Activated CD4-positive, alpha-beta T cell treated with anti-CD3 and anti-CD28 coated beads, Interleukin-2, amount 50 U/mL, for 24 hours (primary cell): Measurements from ENCODE around the gene SND1.
"Not testable (repeated sequence)": the region's sequence is repeated elsewhere in the genome, so short reads cannot be mapped to it uniquely, and the experiment has no call there.

Experiments
- DNase-seq, 2 donors: peaks; one replicate each; pipeline ENCODE4 v3.0.0-alpha.2; 2020; ENCODE audit warnings: low read depth in 1 of 2, low spot score in 1 of 2

The SND1 gene

GRCh38 chr7:127901895-127902703, 250.1 kb downstream of the SND1 start:
- DNase-seq, result no peak

- not testable (repeated sequence) for DNase-seq
Observed at GRCh38 chr7:127902753-127903152, 250.8 kb downstream of the SND1 start.

GRCh38 chr7:127903892-127904669, 252.1 kb downstream of the SND1 start:
- no peak for DNase-seq

DNA sequence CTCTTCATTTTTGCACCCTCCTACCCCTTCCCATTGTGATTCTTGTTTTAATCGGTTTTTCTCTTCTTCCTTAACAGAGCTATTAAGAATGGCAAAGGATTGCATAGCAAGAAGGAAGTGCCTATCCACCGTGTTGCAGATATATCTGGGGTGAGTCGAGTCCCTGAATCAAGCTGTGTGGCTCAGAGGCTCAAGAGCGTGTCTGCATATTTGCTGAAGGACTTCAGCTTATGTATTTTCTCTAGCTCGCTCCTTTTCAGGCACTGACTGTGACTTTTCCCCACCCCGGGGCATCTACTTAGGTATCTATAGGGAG, 252.6 kb downstream of the SND1 start:
- DNase-seq, result no peak

DNA sequence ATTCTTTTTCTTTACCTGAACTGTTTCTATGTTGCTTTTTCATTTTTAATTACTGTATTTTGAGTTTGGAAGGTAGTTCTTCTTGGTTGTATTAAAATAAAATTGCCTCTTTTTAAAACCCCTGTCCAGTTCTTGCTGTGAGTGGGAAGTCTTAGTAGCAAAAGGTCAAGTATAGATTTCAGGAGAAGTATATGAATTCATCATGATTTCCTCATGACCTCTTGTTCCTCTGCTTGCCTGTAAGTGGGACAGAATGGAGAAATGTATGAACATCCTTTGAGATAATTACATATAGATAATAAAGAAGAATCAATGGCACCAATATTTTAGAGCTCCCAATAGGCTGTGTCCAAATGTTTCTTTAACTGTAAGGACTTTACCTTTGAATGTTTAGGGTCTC, 253.0 kb downstream of the SND1 start:
- no peak for DNase-seq

GRCh38 chr7:127905491-127906330, 253.7 kb downstream of the SND1 start:
- DNase-seq, result no peak

DNA sequence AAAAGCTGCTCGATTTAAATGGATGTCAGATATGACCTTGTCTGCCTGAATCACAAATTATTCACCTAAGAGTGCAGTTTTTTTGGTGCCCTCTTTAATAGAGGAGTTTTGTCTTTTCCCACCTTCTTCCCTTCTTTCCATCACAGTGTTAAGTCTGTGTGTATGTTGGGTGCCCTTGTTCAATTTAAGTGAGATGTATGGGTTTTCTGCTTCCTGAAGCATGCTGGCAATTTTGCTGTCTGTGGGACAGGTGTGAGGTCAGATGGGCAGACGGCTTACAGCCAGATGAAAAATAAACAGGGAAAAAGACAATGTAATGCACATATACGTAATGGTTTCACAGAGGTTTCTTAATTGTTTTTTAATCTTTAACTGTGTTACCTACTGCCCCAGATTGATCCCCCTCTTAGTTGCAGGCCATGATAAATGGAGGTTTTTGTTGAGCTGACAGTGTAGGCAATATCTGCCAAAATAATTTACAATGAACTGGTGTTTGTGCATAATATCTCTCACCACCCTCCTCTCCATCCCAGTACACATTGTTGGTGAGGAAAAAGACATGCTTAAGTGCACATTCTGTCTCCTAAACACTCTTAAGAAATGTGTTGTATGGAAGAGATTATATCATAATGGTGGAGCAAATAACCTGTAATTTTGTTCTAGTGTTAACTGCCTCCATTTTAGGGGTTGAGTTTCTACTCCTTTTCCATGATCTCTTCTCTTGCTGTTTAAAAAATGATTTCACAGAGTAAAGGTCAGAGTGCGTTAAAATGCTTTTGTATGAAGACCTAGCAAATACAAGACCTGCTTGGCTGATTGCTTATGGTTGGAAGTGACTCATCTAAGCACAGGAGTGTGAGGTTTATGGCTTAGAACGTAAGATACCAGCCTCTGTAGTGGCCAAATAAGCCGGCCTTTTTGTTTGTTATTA, 255.4 kb downstream of the SND1 start:
- no peak for DNase-seq

GRCh38 chr7:127908430-127909258, 256.6 kb downstream of the SND1 start:
- DNase-seq, result no peak

GRCh38 chr7:127909424-127910152, 257.6 kb downstream of the SND1 start:
- DNase-seq, result no peak

GRCh38 chr7:127910670-127911069, 258.7 kb downstream of the SND1 start:
- no peak for DNase-seq

DNA sequence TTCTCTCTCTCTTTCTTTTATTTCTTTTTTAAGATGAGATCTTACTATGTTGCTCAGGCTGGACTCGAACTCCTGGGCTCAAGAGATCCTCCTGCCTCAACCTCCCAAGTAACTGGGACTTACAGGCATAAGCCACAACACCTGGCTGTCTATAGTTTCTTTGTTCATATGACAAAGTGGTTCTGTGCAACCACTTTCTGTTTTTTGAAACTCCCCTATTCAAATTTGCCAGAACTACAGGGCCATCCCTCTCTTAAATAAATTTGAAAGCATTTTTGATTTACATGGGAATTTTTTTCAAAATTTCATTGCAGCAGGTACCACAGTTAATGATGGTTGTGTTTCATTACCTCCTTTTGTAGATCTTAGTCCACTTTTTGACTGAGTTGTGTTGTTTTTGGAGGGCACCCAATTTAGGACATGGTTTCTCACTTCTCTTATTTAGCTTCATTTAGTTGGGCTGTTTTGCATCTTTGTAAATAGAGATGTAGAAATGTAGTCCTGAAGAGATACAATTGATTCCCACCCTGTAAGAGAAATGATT, 260.0 kb downstream of the SND1 start:
- DNase-seq, result no peak

GRCh38 chr7:127912901-127913300, 260.9 kb downstream of the SND1 start:
- DNase-seq, result no peak

DNA sequence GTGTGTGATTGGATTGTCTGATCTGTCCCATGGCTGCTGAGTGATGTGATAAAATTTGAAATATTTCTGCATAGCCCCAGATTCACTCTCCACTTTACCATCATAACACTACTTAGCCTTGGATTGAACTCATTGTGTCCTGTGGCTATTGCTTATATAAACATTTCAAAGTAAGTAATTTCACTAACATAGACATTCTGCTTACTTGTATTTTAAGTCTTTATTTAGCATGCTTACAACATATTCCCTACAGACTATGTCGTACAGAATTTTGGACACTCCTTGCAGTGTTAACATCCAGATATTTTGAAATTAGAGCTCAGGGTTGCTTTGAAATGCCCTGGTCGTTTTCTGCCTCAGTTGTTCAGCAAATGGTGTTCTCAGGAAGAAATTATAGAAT, 261.7 kb downstream of the SND1 start:
- DNase-seq, result no peak

DNA sequence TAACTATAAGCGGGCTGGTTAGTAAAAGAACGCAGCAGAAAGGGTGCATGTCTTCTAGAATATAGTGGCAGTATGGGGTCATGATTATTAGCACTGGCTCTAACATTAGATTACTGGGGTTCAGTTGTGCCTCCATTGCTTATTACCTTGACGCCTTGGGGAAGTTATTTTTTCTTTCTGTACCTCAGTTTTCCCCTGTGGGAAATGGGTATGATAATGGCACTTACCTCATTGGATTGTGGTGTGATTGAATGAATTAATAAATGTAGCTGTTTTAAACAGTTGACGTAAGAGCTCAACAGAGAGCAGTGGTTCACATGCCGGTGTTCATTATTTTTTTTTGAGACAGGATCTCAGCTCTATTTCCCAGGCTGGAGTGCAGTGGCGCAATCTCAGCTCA, 262.7 kb downstream of the SND1 start:
- no peak for DNase-seq

DNA sequence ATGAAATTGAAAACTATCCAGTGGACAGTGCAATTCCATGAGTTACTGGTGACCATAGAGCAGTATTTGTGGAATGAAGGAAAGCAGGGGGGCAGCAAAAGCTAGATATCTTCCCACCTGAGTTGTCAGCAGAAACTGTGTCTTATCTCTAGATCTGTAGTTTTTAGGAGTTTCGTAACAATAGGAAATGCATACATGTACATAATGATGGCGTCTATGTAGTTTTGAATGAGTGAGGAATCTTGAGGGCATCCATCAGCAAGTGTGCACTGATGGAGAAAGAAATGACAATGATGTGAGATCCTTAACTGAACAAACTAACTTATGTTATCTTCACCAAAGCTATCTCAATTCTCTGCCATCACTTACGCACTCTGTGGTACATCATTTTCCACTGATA, 264.7 kb downstream of the SND1 start:
- DNase-seq, result no peak

- DNase-seq, result no peak
Observed at GRCh38 chr7:127918130-127918529, 266.1 kb downstream of the SND1 start.

- no peak for DNase-seq
Observed at GRCh38 chr7:127920787-127921438, 268.9 kb downstream of the SND1 start.

DNA sequence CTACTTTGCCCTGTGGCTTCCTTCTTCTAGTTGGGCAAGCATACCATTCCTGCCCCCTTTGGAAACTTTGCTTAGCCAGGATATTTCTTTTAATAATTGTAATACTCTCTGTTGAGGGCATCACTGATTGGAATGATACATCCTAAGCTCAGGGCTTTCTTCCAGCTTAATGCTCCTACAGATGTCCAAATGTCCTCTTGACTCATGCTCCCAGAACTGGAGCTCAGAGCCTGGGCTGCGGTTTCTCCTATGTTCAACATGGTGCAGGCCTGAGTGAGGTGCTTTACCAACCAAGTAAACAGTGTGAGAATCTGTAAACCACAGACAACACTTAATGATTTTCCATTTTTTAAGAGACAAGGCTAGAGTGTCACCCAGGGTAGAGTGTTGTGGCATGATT, 270.7 kb downstream of the SND1 start:
- no peak for DNase-seq
